CD4-positive, CD25-positive, alpha-beta regulatory T cell (primary cell): ENCODE results near the gene RAB42. TPM values are rescaled to one million over a fixed set of nuclear protein-coding genes. Genes with fewer than 3 reads are reported as not detected.
A peak's percentile ranks its signal among the peaks of the same experiment; 100 is the strongest.

Experiments used
- ATAC-seq, 2 donors: fragments of 150-1000 bp; cut with Tn5 transposase; one replicate each; pipeline ENCODE4 v1.10.0; 2021; ENCODE audit warnings: low read depth in 2 of 2, moderate number of reproducible peaks in 2 of 2, moderate library complexity in 1 of 2
- DNase-seq, 3 donors: peaks; one replicate each; pipeline versions ENCODE4 v3.0.0 to v3.0.0-alpha.2; 2012 to 2022; ENCODE audit warnings: mixed read lengths in 1 of 3
- H3K27ac ChIP-seq: one replicate; pipeline ENCODE4 v1.7.0; 2013; ENCODE audit warnings: mild to moderate bottlenecking, low read length; ENCODE audit not compliant: insufficient read depth, poor library complexity, severe bottlenecking
- H3K27me3 ChIP-seq: one replicate; pipeline ENCODE4 v1.7.0; 2013; ENCODE audit warnings: low read length; ENCODE audit not compliant: control insufficient read depth, insufficient read depth
- H3K36me3 ChIP-seq: one replicate; pipeline ENCODE4 v1.7.0; 2013; ENCODE audit warnings: mild to moderate bottlenecking, low read length, moderate library complexity; ENCODE audit not compliant: control insufficient read depth, insufficient read depth
- H3K4me1 ChIP-seq: 2 replicates; pipeline ENCODE4 v1.7.0; 2013; ENCODE audit warnings: mild to moderate bottlenecking, low read length; ENCODE audit not compliant: insufficient read depth, control insufficient read depth, poor library complexity, severe bottlenecking
- H3K4me3 ChIP-seq: one replicate; pipeline ENCODE4 v1.7.0; 2013; ENCODE audit warnings: low read depth, mild to moderate bottlenecking, low read length, moderate library complexity
- H3K9me3 ChIP-seq, 2 experiments: 1 replicate in 1 of 2; 2 replicates in 1 of 2; pipeline ENCODE4 v1.7.0; 2013; ENCODE audit warnings: low read length in 2 of 2, mild to moderate bottlenecking in 1 of 2, moderate library complexity in 1 of 2; ENCODE audit not compliant: control insufficient read depth in 2 of 2
- H3K27ac Mint-ChIP-seq, 3 donors: one replicate each; pipeline ENCODE4 v1.8.0; 2020 to 2022; ENCODE audit warnings: mild to moderate bottlenecking in 3 of 3, mixed read lengths in 3 of 3, moderate library complexity in 2 of 3
- H3K27me3 Mint-ChIP-seq: one replicate; pipeline ENCODE4 v1.8.0; 2022; ENCODE audit warnings: mild to moderate bottlenecking, mixed read lengths
- H3K36me3 Mint-ChIP-seq: one replicate; pipeline ENCODE4 v1.8.0; 2020; ENCODE audit warnings: mixed read lengths
- H3K4me1 Mint-ChIP-seq, 4 donors: one replicate each; pipeline ENCODE4 v1.8.0; 2020 to 2022; ENCODE audit warnings: mixed read lengths in 4 of 4, mild to moderate bottlenecking in 1 of 4
- H3K4me3 Mint-ChIP-seq, 4 donors: one replicate each; pipeline ENCODE4 v1.8.0; 2020 to 2022; ENCODE audit warnings: mild to moderate bottlenecking in 4 of 4, mixed read lengths in 4 of 4, moderate library complexity in 3 of 4
- H3K9me3 Mint-ChIP-seq, 7 donors: one replicate each; pipeline ENCODE4 v1.8.0; 2020 to 2022; ENCODE audit warnings: mixed read lengths in 7 of 7, mild to moderate bottlenecking in 3 of 7, moderate library complexity in 2 of 7
- polyA plus RNA-seq, 4 donors: library from polyadenylated mRNA; unstranded; fragments of 300-500 nt; fragmentation: Illumina TruSeq; gene quantifications; one replicate each; pipeline ENCODE4 v1.2.3, GENCODE V29; 2021
- total RNA-seq: library from RNA; stranded (reverse); gene quantifications from one replicate; pipeline ENCODE4 v1.2.3, GENCODE V29; 2022

RAB42 gene
- total and polyA plus RNA-seq, 5 donors from 2014 or later = not detected

- DNase-seq (peak in 2 of 3 donors; percentile 18 to 39), ATAC-seq (no peak)
- no peaks in the 10 kb centered on the region for H3K9me3 Mint-ChIP-seq
- Histone ChIP-seq H3K4me3 (no peak overlapping the region), H3K36me3 (peaks cover 49% of the 10 kb centered on the region), H3K9me3 (no peaks in the 10 kb centered on the region), H3K4me1 (no peaks in the 10 kb centered on the region), H3K27me3 (no peaks in the 10 kb centered on the region), H3K27ac (no peak overlapping the region)
- H3K27ac Mint-ChIP-seq = no peak overlapping the region
- H3K36me3 Mint-ChIP-seq = peaks cover 17% of the 10 kb centered on the region
- no peaks in the 10 kb centered on the region for H3K27me3 Mint-ChIP-seq
- H3K4me1 Mint-ChIP-seq = no peaks in the 10 kb centered on the region
- no peak overlapping the region for H3K4me3 Mint-ChIP-seq
Observed at GRCh38 chr1:28602536-28603439, 10.7 kb downstream of the RAB42 start.

GRCh38 chr1:28604411-28604810 lies 12.3 kb downstream of the RAB42 start:
- H3K36me3 Mint-ChIP-seq = peaks cover 17% of the 10 kb centered on the region

GRCh38 chr1:28604962-28605361 lies 12.9 kb downstream of the RAB42 start:
- Mint-ChIP-seq H3K4me3 (no peak overlapping the region), H3K9me3 (no peaks in the 10 kb centered on the region), H3K27me3 (no peaks in the 10 kb centered on the region), H3K27ac (no peak overlapping the region), H3K36me3 (peaks cover 22% of the 10 kb centered on the region), H3K4me1 (no peaks in the 10 kb centered on the region)
- no peaks in the 10 kb centered on the region for H3K4me1 ChIP-seq
- peaks cover 54% of the 10 kb centered on the region for H3K36me3 ChIP-seq
- H3K27me3 ChIP-seq = no peaks in the 10 kb centered on the region
- no peak for ATAC-seq
- no peaks in the 10 kb centered on the region for H3K9me3 ChIP-seq
- no peak overlapping the region for H3K27ac ChIP-seq
- H3K4me3 ChIP-seq = no peak overlapping the region
- no peak for DNase-seq

More at GRCh38 chr1:28604411-28604810, 12.3 kb downstream of the RAB42 start:
- Mint-ChIP-seq H3K27ac (peak overlapping the region in 1 of 3 donors; percentile 48), H3K27me3 (no peaks in the 10 kb centered on the region), H3K4me1 (no peaks in the 10 kb centered on the region), H3K4me3 (no peak overlapping the region), H3K9me3 (no peaks in the 10 kb centered on the region)
- no peak overlapping the region for H3K27ac ChIP-seq
- H3K4me3 ChIP-seq = no peak overlapping the region
- H3K36me3 ChIP-seq = peaks cover 49% of the 10 kb centered on the region
- H3K9me3 ChIP-seq = no peaks in the 10 kb centered on the region
- no peaks in the 10 kb centered on the region for H3K27me3 ChIP-seq
- ATAC-seq (no peak), DNase-seq (no peak)
- H3K4me1 ChIP-seq = no peaks in the 10 kb centered on the region

GRCh38 chr1:28606771-28607170 lies 14.7 kb downstream of the RAB42 start:
- ATAC-seq = no peak
- no peak overlapping the region for H3K4me3 Mint-ChIP-seq
- no peaks in the 10 kb centered on the region for H3K4me1 ChIP-seq
- no peaks in the 10 kb centered on the region for H3K27me3 ChIP-seq
- no peaks in the 10 kb centered on the region for H3K9me3 Mint-ChIP-seq
- H3K27ac ChIP-seq = no peak overlapping the region
- no peak overlapping the region for H3K4me3 ChIP-seq
- no peaks in the 10 kb centered on the region for H3K9me3 ChIP-seq
- DNase-seq = no peak
- no peaks in the 10 kb centered on the region for H3K27me3 Mint-ChIP-seq
- no peak overlapping the region for H3K27ac Mint-ChIP-seq
- peaks cover 27% of the 10 kb centered on the region for H3K36me3 Mint-ChIP-seq
- peaks cover 65% of the 10 kb centered on the region for H3K36me3 ChIP-seq
- no peaks in the 10 kb centered on the region for H3K4me1 Mint-ChIP-seq

- Histone ChIP-seq H3K27ac (no peak overlapping the region), H3K36me3 (peaks cover 51% of the 10 kb centered on the region), H3K4me1 (no peaks in the 10 kb centered on the region), H3K9me3 (no peaks in the 10 kb centered on the region), H3K4me3 (no peak overlapping the region), H3K27me3 (no peaks in the 10 kb centered on the region)
- DNase-seq (no peak), ATAC-seq (no peak)
- Mint-ChIP-seq H3K4me3 (no peak overlapping the region), H3K27ac (no peak overlapping the region), H3K9me3 (no peaks in the 10 kb centered on the region), H3K27me3 (no peaks in the 10 kb centered on the region), H3K36me3 (peaks cover 38% of the 10 kb centered on the region), H3K4me1 (peaks cover 0 to 1% (median 0%) of the 10 kb centered on the region in 4 donors)
Observed at GRCh38 chr1:28613175-28613574, 21.1 kb downstream of the RAB42 start.

- H3K27ac ChIP-seq = no peak overlapping the region
- H3K36me3 Mint-ChIP-seq = peaks cover 4% of the 10 kb centered on the region
- ATAC-seq (no peak), DNase-seq (no peak)
- H3K4me3 Mint-ChIP-seq = no peak overlapping the region
- no peaks in the 10 kb centered on the region for H3K9me3 ChIP-seq
- no peaks in the 10 kb centered on the region for H3K27me3 ChIP-seq
- no peak overlapping the region for H3K27ac Mint-ChIP-seq
- H3K36me3 ChIP-seq = no peaks in the 10 kb centered on the region
- no peaks in the 10 kb centered on the region for H3K9me3 Mint-ChIP-seq
- H3K4me1 Mint-ChIP-seq = peaks cover 0 to 25% (median 18%) of the 10 kb centered on the region in 4 donors
- no peaks in the 10 kb centered on the region for H3K27me3 Mint-ChIP-seq
- H3K4me1 ChIP-seq = no peaks in the 10 kb centered on the region
- no peak overlapping the region for H3K4me3 ChIP-seq
Observed at GRCh38 chr1:28631713-28632112, 39.6 kb downstream of the RAB42 start.

GRCh38 chr1:28632560-28632959 lies 40.5 kb downstream of the RAB42 start:
- no peak for ATAC-seq
- peaks cover 0 to 26% (median 19%) of the 10 kb centered on the region in 4 donors for H3K4me1 Mint-ChIP-seq
- peaks cover 4% of the 10 kb centered on the region for H3K36me3 Mint-ChIP-seq
- H3K4me1 ChIP-seq = no peaks in the 10 kb centered on the region
- no peak for DNase-seq
- H3K4me3 ChIP-seq = no peak overlapping the region
- H3K9me3 Mint-ChIP-seq = no peaks in the 10 kb centered on the region
- no peaks in the 10 kb centered on the region for H3K9me3 ChIP-seq
- no peak overlapping the region for H3K4me3 Mint-ChIP-seq
- peak overlapping the region in 1 of 3 donors; percentile 90 for H3K27ac Mint-ChIP-seq
- H3K27ac ChIP-seq = no peak overlapping the region
- no peaks in the 10 kb centered on the region for H3K27me3 ChIP-seq
- H3K27me3 Mint-ChIP-seq = no peaks in the 10 kb centered on the region
- no peaks in the 10 kb centered on the region for H3K36me3 ChIP-seq

- Histone ChIP-seq H3K9me3 (no peaks in the 10 kb centered on the region), H3K27ac (no peak overlapping the region), H3K36me3 (no peaks in the 10 kb centered on the region), H3K27me3 (no peaks in the 10 kb centered on the region), H3K4me1 (peaks cover 36% of the 10 kb centered on the region), H3K4me3 (peak overlapping the region; percentile 14)
- peak overlapping the region; percentile 96 to 100 (median 98) for H3K4me3 Mint-ChIP-seq
- DNase-seq = peak; percentile 4 to 69 (median 44)
- H3K4me1 Mint-ChIP-seq = peaks cover 22 to 69% (median 38%) of the 10 kb centered on the region in 4 donors
- peaks cover 5% of the 10 kb centered on the region for H3K27me3 Mint-ChIP-seq
- H3K9me3 Mint-ChIP-seq = no peaks in the 10 kb centered on the region
- H3K27ac Mint-ChIP-seq = peak overlapping the region in 2 of 3 donors; percentile 15 to 69
- no peak for ATAC-seq
- no peaks in the 10 kb centered on the region for H3K36me3 Mint-ChIP-seq
Observed at GRCh38 chr1:28640766-28641165, 48.7 kb downstream of the RAB42 start.
